Mesothelial cell of epicardium (in vitro differentiated cells): Measurements from ENCODE around the gene OR10G6. TPM values are rescaled to one million over a fixed set of nuclear protein-coding genes. Genes with fewer than 3 reads are reported as not detected.

Experiments
- DNase-seq, 2 experiments: peaks; one replicate each; pipeline ENCODE4 v3.0.0; 2021; ENCODE audit warnings: low spot score in 2 of 2; ENCODE audit not compliant: unreplicated experiment in 2 of 2
- H3K27ac Mint-ChIP-seq: 2 replicates; pipeline ENCODE4 v1.8.0; 2021; ENCODE audit warnings: mixed read lengths
- H3K27me3 Mint-ChIP-seq: 2 replicates; pipeline ENCODE4 v1.8.0; 2021; ENCODE audit warnings: low read depth, mixed read lengths
- H3K36me3 Mint-ChIP-seq: 2 replicates; pipeline ENCODE4 v1.8.0; 2021; ENCODE audit warnings: mixed read lengths
- H3K4me1 Mint-ChIP-seq: 2 replicates; pipeline ENCODE4 v1.8.0; 2021; ENCODE audit warnings: mixed read lengths
- H3K4me3 Mint-ChIP-seq: 2 replicates; pipeline ENCODE4 v1.8.0; 2021; ENCODE audit warnings: mild to moderate bottlenecking, moderate library complexity, mixed read lengths
- H3K9me3 Mint-ChIP-seq: 2 replicates; pipeline ENCODE4 v1.8.0; 2021; ENCODE audit warnings: mixed read lengths
- CTCF ChIP-seq: fragments of 200-600 bp; sonication (generic); IDR thresholded peaks from one replicate; pipeline ENCODE4 v1.5.0; 2021; ENCODE audit warnings: antibody characterized with exemption; ENCODE audit not compliant: unreplicated experiment
- total RNA-seq: library from RNA; stranded (reverse); gene quantifications from 3 replicates; pipeline ENCODE4 v1.2.1, GENCODE V29; 2021

The OR10G6 gene
- total RNA-seq, result not detected in 3 replicates

- no peak within 1 kb of the TSS for H3K27ac Mint-ChIP-seq
- H3K27me3 Mint-ChIP-seq, result peaks cover 2% of the 10 kb centered on the region
- TF ChIP-seq CTCF, result no peak
- H3K4me1 Mint-ChIP-seq, result no peaks in the 10 kb centered on the region
- H3K4me3 Mint-ChIP-seq, result no peak within 1 kb of the TSS
- no peak for DNase-seq
- H3K9me3 Mint-ChIP-seq, result no peaks in the 10 kb centered on the region
- H3K36me3 Mint-ChIP-seq, result no peaks in the 10 kb centered on the region
Measured at GRCh38 chr11:123995119-123995518, at the start of gene OR10G6. TSS of gene OR10G6 (minus strand) at chr11:123995161. CDS start at chr11:123995161, 0 bp downstream.

- no peak overlapping the region for H3K27ac Mint-ChIP-seq
- no peaks in the 10 kb centered on the region for H3K9me3 Mint-ChIP-seq
- no peak for TF ChIP-seq CTCF
- H3K4me3 Mint-ChIP-seq, result no peak overlapping the region
- peaks cover 3% of the 10 kb centered on the region for H3K27me3 Mint-ChIP-seq
- no peaks in the 10 kb centered on the region for H3K36me3 Mint-ChIP-seq
- no peak for DNase-seq
- H3K4me1 Mint-ChIP-seq, result no peaks in the 10 kb centered on the region
Measured at GRCh38 chr11:124043420-124043819, 48.5 kb upstream of the OR10G6 start.

GRCh38 chr11:124041254-124041653 is 46.3 kb upstream of the OR10G6 start, which contains the start of gene OR10G7:
TSS of gene OR10G7 (minus strand) at chr11:124041325. CDS start at chr11:124039001, 2,324 bp downstream.
- no peak for TF ChIP-seq CTCF
- DNase-seq, result no peak
- Mint-ChIP-seq H3K36me3 (no peaks in the 10 kb centered on the region), H3K27ac (no peak within 1 kb of the TSS), H3K4me1 (no peaks in the 10 kb centered on the region), H3K4me3 (no peak within 1 kb of the TSS), H3K9me3 (no peaks in the 10 kb centered on the region), H3K27me3 (peaks cover 2% of the 10 kb centered on the region)

- DNase-seq, result no peak
- H3K36me3 Mint-ChIP-seq, result no peaks in the 10 kb centered on the region
- H3K27ac Mint-ChIP-seq, result no peak overlapping the region
- no peaks in the 10 kb centered on the region for H3K4me1 Mint-ChIP-seq
- H3K4me3 Mint-ChIP-seq, result no peak overlapping the region
- H3K27me3 Mint-ChIP-seq, result peaks cover 2% of the 10 kb centered on the region
- no peaks in the 10 kb centered on the region for H3K9me3 Mint-ChIP-seq
- no peak for TF ChIP-seq CTCF
Measured at GRCh38 chr11:124039557-124039956, 44.6 kb upstream of the OR10G6 start.

GRCh38 chr11:124036666-124037065 is 41.7 kb upstream of the OR10G6 start:
- Mint-ChIP-seq H3K27me3 (peaks cover 2% of the 10 kb centered on the region), H3K9me3 (no peaks in the 10 kb centered on the region)

More at GRCh38 chr11:124036666-124037065, 41.7 kb upstream of the OR10G6 start:
- H3K36me3 Mint-ChIP-seq, result no peaks in the 10 kb centered on the region
- no peak overlapping the region for H3K27ac Mint-ChIP-seq
- no peak for DNase-seq
- TF ChIP-seq CTCF, result no peak
- H3K4me3 Mint-ChIP-seq, result no peak overlapping the region
- H3K4me1 Mint-ChIP-seq, result no peaks in the 10 kb centered on the region
